ENCODE results near the gene CCT7. TPM values are rescaled to one million over a fixed set of nuclear protein-coding genes. Genes with fewer than 3 reads are reported as not detected.
A peak's percentile ranks its signal among the peaks of the same experiment; 100 is the strongest.

CCT7 gene
- total RNA-seq, 1 donor from 2014 or later = 218 TPM

GRCh38 chr2:73292316-73292905 lies 58.3 kb downstream of the CCT7 start:
- Mint-ChIP-seq H3K36me3 (no peaks in the 10 kb centered on the region), H3K27ac (no peak overlapping the region), H3K27me3 (ENCODE audit: low read depth) (peaks cover 97% of the 10 kb centered on the region), H3K9me3 (no peaks in the 10 kb centered on the region), H3K4me1 (peaks cover 4% of the 10 kb centered on the region), H3K4me3 (no peak overlapping the region)
- TF ChIP-seq CTCF (IDR thresholded peaks at IDR 0.05; ENCODE audit: unreplicated experiment) = no peak
- no peak for DNase-seq (ENCODE audit: low spot score in 2 of 2, unreplicated experiment in 2 of 2)

- Mint-ChIP-seq H3K36me3 (no peaks in the 10 kb centered on the region), H3K9me3 (no peaks in the 10 kb centered on the region), H3K4me1 (peaks cover 4% of the 10 kb centered on the region), H3K27me3 (ENCODE audit: low read depth) (peaks cover 97% of the 10 kb centered on the region), H3K27ac (no peak overlapping the region), H3K4me3 (peak overlapping the region; percentile 46)
- no peak for DNase-seq (ENCODE audit: low spot score in 2 of 2, unreplicated experiment in 2 of 2)
- no peak for TF ChIP-seq CTCF (IDR thresholded peaks at IDR 0.05; ENCODE audit: unreplicated experiment)
Measured at GRCh38 chr2:73292906-73293533, 58.9 kb downstream of the CCT7 start.

- TF ChIP-seq CTCF (IDR thresholded peaks at IDR 0.05; ENCODE audit: unreplicated experiment) = no peak
- Mint-ChIP-seq H3K4me3 (peak within 1 kb of the TSS; percentile 56), H3K27ac (no peak within 1 kb of the TSS), H3K36me3 (no peaks in the 10 kb centered on the region), H3K9me3 (no peaks in the 10 kb centered on the region), H3K4me1 (peaks cover 4% of the 10 kb centered on the region), H3K27me3 (ENCODE audit: low read depth) (peaks cover 95% of the 10 kb centered on the region)
- peak in 1 of 2 experiments; percentile 49 for DNase-seq (ENCODE audit: low spot score in 2 of 2, unreplicated experiment in 2 of 2)
Measured at GRCh38 chr2:73293534-73294171, 59.5 kb downstream of the CCT7 start, which contains the start of gene EGR4. TSS of gene EGR4 (minus strand) at chr2:73293548. CDS start at chr2:73293317, 231 bp downstream.

- Mint-ChIP-seq H3K4me1 (peaks cover 4% of the 10 kb centered on the region), H3K4me3 (no peak overlapping the region), H3K27ac (no peak overlapping the region), H3K36me3 (no peaks in the 10 kb centered on the region), H3K9me3 (no peaks in the 10 kb centered on the region), H3K27me3 (ENCODE audit: low read depth) (peaks cover 92% of the 10 kb centered on the region)
- no peak for DNase-seq (ENCODE audit: low spot score in 2 of 2, unreplicated experiment in 2 of 2)
- no peak for TF ChIP-seq CTCF (IDR thresholded peaks at IDR 0.05; ENCODE audit: unreplicated experiment)
Measured at GRCh38 chr2:73294239-73294638, 60.1 kb downstream of the CCT7 start.

GRCh38 chr2:73295751-73296400 lies 61.8 kb downstream of the CCT7 start:
- Mint-ChIP-seq H3K4me3 (no peak overlapping the region), H3K36me3 (no peaks in the 10 kb centered on the region), H3K4me1 (peaks cover 4% of the 10 kb centered on the region), H3K27me3 (ENCODE audit: low read depth) (peaks cover 91% of the 10 kb centered on the region), H3K9me3 (no peaks in the 10 kb centered on the region), H3K27ac (no peak overlapping the region)
- no peak for TF ChIP-seq CTCF (IDR thresholded peaks at IDR 0.05; ENCODE audit: unreplicated experiment)
- no peak for DNase-seq (ENCODE audit: low spot score in 2 of 2, unreplicated experiment in 2 of 2)

All from mesothelial cell of epicardium (in vitro differentiated cells).